NCI-H774 (cell line): ENCODE measurements around the gene ESRRA.
"Not testable (repeated sequence)": the region's sequence is repeated elsewhere in the genome, so short reads cannot be mapped to it uniquely, and the experiment has no call there.

Experiments used
- DNase-seq: peaks from one replicate; lab custom pipeline; 2025; lab: John Stamatoyannopoulos, UW

The ESRRA gene

DNA sequence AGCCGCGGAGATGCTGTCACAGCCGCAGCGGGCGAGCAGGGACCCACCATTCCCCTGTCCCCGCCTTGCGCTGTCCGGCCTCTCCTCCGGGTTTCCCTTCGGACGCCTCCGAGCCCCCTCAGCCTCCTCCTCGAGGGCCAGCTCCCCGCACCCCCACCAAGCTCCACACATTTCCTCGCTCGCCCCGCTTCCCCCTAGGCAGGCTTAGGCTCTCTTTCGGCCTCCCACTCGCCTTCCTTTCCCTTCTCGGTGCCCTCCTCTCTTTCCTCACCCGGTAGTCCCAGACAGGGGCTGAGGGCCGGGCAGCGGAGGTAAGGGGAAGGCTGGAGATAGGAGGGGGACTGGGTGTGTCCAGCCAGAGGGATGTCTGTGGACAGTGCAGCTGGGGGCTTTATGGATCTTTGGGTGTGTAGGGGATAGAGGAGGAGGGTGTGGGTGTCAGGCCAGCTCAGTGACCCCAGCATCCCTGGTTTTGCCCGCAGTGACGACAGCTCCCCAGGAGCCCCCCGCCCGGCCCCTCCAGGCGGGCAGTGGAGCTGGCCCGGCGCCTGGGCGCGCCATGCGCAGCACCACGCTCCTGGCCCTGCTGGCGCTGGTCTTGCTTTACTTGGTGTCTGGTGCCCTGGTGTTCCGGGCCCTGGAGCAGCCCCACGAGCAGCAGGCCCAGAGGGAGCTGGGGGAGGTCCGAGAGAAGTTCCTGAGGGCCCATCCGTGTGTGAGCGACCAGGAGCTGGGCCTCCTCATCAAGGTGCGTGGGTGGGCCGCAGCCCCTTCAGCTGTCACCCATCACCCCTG lies 12.7 kb upstream of the ESRRA start:
- DNase-seq: no peak

DNA sequence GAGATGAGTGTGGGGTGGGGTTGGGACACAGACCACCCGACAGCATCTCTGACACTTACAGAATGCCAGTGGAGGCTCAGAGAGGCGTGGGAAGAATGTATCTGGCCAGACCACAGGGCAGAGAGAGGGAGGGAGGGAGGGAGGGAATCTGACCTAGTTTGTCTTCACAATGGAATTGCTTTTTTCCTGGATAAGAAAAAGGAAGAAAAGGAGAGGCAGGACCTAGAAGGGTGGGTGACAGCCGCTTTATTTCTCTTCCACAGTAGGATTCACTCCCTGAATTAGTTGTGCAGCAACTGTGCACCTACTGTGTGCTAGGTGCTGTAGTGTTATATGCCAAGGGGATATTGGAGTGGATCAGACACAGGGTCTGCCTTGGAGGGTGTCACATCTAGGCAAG lies 10.6 kb upstream of the ESRRA start:
- no peak for DNase-seq

DNA sequence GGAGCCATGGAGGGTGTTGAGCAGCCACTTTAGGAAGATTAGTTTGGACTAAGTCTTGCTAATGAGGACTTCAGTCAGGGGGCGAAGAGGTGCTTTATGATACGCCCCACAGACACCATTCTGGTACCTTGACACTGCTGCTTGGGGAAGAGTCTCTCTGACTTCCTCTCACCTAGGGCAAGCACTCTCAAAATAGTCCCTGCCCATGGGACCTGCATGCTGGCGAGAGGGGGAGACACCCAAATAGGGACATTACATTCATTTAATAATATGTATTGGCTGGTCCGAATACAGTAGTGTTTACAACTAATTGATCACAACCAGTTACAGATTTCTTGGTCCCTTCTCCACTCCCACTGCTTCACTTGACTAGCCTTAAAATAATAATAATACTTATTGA lies 9.6 kb upstream of the ESRRA start:
- no peak for DNase-seq

DNA sequence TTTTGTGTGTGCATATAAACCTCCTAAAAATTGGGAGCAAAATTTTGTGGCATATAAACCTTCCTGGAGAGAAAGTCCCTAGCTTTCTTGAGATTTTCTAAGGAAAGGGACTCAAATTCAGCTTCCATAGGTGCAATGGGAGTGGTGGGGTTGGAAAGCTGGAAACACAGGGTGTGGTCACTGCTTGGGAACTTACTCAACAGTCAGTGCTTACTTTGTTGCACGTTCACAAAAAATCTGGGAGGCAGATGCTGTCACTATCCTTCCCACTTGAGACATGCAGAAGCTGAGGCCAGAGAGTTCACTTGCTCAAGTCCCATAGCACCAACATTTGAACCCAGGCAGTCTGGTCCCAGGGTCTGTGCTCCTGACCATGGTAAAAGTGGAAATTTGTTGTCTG lies 9.1 kb upstream of the ESRRA start:
- DNase-seq: no peak

DNA sequence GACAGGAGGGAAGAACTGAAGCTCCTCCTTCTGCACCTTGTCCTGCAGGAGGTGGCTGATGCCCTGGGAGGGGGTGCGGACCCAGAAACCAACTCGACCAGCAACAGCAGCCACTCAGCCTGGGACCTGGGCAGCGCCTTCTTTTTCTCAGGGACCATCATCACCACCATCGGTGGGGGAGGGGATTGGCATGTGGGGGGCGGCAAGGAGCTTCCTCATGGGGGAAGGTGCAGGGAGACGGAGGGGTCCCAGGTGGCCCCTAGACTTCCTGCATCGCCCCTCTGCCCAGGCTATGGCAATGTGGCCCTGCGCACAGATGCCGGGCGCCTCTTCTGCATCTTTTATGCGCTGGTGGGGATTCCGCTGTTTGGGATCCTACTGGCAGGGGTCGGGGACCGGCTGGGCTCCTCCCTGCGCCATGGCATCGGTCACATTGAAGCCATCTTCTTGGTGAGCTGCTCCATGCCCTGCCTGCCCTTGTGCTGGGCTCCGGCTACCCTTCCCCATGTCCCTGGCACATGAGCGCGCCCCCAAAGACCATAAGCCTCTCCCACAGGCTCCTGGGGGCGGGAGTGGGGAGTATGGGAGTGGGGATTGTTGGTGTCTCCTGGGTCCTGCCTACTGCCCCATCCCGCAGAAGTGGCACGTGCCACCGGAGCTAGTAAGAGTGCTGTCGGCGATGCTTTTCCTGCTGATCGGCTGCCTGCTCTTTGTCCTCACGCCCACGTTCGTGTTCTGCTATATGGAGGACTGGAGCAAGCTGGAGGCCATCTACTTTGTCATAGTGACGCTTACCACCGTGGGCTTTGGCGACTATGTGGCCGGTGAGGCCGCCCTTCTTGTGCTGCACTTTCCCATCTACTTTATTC lies 8.3 kb upstream of the ESRRA start:
- DNase-seq: no peak

DNA sequence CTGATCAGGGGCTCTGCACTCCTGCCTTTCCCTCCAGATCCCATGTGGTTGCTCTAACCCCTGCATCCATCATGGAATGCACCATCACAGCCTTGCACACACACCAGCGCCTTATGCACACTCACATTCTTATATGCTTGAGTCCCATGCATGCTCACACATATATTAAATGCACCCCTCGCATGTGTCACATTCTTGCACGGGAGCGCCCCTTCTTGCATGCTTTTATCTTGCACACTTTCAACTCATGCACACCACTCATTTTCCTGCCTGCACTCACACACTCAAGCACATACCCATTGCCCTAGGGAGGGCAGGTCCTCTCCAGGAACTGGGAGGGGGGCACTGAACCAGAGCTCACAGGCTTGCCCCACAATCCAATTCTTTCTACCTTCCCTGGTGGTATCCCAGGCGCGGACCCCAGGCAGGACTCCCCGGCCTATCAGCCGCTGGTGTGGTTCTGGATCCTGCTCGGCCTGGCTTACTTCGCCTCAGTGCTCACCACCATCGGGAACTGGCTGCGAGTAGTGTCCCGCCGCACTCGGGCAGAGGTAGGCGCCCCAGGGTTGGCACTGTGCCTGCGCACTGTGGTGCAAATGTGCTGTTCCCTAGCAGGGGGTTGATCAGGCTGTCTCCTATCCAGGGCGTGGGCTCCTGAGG lies 7.5 kb upstream of the ESRRA start:
- DNase-seq: no peak

DNA sequence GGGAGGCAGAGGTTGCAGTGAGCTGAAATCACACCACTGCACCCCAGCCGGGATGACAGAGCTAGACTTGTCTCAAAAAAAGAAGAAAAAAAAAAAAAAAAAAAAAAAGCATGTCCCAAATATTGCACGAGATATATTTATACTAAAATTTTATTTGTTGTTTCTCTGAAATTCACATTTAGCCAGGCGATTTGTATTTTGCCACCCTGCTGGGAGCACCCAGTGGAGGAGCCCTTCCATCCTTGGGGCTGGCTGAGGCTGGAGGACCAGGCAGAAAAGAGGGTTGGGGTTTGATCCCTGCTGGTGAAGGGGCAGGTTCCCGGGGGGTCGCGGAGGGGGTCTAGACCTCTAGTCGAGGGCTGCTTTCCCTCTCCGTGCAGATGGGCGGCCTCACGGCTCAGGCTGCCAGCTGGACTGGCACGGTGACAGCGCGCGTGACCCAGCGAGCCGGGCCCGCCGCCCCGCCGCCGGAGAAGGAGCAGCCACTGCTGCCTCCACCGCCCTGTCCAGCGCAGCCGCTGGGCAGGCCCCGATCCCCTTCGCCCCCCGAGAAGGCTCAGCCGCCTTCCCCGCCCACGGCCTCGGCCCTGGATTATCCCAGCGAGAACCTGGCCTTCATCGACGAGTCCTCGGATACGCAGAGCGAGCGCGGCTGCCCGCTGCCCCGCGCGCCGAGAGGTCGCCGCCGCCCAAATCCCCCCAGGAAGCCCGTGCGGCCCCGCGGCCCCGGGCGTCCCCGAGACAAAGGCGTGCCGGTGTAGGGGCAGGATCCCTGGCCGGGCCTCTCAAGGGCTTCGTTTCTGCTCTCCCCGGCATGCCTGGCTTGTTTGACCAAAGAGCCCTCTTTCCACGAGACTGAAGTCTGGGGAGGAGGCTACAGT lies 6.1 kb upstream of the ESRRA start:
- no peak for DNase-seq

DNA sequence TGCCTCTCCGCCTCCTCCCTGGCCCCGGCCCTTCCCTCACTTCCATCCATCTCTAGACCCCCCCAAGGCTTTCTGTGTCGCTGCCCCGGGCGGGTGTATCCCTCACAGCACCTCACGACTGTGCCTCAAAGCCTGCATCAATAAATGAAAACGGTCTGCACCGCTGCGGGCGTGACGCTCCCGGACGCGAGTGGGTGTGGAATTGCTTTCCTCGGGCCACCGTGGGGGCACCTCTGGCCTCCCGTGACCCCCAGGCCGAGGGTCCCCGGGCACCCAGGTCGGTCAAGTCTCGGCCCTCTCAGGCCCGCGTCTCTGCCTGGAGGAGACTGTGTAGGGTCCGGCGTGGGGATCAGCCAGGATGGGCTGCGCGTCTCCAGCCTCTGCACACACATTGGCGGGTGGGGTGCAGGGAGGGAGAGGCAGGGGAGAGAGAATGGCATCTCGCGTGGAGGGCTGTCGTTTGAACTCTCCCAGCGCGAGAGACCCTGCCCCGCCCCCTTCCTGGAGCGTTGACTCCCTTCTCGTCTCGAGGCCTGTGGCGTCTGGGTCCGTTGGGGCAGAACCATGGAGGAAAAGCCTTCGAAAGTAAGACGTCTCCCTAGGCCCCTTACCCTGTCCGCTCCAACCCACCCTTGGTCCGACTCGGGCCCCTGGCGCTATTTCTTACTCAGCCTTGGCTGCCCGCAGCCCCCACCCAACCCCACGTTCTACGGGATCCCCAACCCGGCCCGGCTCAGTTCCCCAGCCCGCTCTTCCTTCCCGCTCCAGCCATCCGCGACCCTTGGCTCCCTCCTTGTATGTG lies 5.3 kb upstream of the ESRRA start, which contains the start of gene CATSPERZ:
Gene CATSPERZ, plus strand, starts transcription at position 512 of the 802 bp plus-strand sequence. Its CDS starts 53 bp downstream, at position 565.
- no peak for DNase-seq

DNA sequence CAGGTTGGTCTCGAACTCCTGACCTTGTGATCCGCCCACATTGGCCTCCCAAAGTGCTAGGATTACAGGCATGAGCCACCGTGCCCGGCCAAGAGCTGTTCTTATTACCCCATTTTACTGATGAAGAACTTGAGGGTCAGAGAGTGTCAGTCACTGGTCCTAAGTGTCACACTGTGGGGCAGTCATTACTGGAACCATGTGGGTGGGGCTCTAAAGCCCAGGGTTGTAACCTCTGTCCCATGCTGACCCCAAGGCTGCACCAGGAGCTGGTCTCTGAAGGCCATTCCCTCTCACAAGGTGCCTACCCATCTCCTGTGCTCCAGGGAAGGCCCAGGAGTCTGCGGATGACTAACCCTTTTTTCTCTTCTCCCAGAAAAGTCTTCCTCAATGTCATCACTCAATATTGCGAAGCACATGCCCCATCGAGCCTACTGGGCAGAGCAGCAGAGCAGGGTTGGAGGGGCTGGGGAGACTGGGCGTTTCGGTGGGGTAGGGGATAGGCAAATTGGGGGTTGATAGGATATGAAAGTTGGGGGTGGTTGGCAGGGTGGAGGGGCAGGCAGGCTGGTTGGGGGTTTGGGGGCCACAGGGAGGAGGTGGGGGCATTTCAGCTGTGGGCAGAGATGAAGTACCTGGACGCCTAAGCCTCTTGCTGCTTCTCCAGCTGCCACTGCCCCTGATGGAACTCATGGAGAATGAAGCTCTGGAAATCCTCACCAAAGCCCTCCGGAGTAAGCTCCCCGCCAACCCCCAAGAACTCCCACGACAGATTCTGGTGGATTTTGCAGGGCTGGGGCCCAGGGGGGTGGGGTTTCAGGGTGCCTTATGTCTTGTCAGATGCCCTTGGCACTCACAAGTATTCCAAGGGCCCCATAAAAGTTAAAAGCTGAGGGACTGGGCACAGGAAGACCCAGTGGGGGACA lies 2.0 kb upstream of the ESRRA start:
- DNase-seq: no peak

DNA sequence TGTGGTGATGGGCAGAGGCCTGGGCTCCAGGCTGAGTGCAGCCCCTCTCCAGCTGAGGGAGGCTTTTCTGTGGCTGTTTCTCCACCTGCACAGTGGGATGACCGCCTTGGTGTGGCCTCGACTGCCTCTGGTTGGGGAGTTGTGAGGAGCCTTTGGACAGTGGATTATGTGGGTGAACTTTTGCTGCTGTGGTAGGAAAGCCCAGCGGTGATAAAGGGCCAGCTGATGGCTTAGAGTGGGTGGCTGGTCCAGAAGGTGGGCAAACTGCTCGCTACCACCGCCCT lies 1.4 kb upstream of the ESRRA start:
- DNase-seq: no peak

DNA sequence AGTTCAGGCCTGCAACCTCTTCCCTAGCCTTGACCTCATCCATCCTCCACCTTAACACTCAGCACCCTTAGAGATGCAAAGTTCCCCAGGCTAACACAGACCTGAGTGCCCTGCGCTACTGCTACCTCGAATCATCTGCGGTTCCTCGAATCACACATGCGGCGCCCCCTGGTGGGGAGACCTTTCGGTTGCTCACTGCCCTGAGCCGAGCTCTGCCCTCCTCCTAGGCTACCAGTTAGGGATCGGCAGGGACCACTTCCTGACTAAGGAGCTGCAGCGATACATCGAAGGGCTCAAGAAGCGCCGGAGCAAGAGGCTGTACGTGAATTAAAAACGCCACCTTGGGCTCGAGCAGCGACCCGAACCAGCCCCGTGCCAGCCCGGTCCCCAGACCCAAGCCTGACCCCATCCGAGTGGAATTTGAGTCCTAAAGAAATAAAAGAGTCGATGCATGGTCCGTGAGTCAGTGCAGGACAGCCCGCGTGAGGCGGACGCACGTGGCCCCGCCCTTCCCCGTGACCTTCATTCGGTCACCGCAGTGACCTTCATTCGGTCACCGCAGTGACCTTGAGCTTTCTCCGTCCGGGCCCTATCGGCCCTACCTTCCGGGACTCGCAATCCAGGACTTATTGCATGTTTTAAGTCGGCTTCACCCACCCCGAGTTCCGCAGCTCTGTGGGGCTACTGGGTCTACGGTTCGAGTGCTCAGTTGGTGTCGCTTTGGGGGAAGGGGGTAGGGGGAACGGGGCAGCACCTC lies 830 bp upstream of the ESRRA start:
- DNase-seq: peak; percentile 85

DNA sequence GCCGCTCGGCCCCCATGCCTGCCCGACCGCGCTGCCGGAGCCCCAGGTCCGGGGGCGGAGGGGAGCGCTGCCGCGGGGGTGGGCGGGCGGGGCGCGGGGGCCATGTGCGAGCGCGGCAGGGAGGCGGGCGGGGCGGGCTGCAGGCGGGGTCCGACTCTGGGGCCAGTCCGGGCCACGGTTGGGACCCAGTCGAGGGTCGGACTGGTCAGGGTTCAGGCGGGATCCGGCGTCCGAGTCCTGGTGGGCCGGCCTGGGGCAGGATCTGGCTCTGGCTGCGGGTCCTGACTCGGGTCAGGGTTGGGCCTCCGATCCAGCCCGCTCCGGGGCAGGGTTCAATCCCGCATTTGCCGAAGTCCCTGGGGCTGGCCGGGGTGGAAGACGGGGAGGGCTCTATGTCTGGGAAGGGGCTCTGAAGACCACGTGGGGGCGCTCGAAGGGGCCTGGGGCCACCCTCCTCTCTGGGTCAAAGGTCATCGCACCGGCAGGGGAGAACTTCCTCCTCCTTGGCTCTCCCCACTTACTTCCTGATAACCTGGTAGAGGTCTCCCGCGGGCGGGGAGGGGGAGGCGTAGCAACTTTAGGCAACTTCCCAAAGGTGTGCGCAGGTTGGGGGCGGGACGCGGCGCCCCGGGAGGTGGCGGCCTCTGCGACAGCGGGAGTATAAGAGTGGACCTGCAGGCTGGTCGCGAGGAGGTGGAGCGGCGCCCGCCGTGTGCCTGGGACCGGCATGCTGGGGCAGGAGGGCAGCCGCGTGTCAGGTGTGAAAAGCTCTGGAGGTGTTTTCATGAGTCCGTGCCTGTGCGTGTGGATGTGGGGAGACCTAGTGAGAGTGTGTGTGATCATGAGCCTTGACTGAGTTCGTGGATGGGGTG lies 603 bp downstream of the ESRRA start:
- peak; percentile 59 for DNase-seq

DNA sequence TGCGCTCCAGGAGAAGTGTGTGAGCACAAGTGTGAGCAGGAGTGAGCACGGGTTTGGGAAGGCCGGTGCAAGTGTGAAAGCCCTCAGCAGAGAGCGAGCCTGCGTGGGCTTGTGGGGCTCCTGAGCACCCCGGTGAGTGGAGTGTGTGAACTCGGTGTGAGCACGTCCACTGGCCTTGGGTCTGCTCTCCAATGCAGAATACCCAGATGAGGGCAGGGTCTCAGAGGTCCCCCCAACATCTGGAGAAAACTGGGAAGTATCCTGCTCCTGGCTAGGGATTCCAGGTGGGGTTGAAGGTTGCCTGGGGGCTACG lies 1.2 kb downstream of the ESRRA start:
- DNase-seq: no peak

DNA sequence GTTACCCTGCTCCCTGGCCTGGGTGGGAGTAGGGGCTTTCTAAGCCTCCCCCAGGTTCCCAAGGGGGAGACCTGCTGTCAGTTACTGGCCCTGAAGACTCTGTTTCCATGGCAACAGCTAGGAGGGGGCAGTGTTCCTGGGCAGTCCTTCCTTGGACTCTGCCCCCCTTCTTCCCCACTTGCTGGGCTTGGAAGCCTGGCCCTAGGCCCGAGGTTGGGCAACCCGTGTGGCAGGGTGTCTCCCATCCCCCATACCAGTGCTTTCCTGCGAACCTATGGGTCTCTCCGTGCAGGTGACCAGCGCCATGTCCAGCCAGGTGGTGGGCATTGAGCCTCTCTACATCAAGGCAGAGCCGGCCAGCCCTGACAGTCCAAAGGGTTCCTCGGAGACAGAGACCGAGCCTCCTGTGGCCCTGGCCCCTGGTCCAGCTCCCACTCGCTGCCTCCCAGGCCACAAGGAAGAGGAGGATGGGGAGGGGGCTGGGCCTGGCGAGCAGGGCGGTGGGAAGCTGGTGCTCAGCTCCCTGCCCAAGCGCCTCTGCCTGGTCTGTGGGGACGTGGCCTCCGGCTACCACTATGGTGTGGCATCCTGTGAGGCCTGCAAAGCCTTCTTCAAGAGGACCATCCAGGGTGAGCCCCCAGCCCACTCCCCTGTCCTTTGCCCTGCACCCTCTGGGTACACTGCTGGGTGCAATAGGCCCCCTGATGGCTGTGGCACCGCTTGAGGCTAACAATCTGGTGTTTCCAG lies 1.7 kb downstream of the ESRRA start:
- no peak for DNase-seq

DNA sequence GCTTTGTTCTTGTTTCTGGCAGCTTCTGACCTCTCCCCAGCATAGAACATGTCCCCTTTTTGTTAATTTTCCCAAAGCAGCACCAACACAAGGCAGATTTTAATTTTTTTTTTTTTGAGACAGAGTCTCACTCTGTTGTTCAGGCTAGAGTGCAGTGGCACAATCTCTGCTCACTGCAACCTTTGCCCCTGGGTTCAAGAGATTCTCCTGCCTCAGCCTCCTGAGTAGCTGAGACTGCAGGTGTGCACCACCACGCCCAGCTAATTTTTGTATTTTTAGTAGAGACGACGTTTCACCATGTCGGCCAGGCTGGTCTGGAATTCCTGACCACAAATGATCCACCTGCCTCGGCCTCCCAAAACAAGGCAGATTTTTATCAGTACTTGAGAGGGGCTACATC lies 2.5 kb downstream of the ESRRA start:
- not testable (repeated sequence) for DNase-seq

DNA sequence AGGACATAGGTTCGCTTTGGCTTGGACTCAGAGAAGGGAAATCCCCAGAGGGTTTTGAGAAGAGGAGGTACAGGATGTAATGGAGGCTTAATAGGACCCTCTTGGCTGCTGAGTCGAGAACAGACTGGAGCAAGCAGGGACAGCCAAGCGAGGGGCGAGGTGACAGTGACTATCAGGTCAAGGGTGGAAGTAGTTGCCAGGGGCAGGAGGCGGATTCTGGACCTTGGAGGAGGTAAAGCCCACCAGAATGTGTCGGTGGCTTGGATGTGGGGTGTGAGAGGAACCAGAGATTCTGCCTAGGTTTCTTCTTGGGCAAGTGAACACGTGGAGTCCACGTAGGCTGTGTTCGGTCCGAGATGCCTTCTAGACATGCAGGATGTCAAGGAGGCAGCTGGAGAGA lies 7.6 kb downstream of the ESRRA start:
- no peak for DNase-seq

DNA sequence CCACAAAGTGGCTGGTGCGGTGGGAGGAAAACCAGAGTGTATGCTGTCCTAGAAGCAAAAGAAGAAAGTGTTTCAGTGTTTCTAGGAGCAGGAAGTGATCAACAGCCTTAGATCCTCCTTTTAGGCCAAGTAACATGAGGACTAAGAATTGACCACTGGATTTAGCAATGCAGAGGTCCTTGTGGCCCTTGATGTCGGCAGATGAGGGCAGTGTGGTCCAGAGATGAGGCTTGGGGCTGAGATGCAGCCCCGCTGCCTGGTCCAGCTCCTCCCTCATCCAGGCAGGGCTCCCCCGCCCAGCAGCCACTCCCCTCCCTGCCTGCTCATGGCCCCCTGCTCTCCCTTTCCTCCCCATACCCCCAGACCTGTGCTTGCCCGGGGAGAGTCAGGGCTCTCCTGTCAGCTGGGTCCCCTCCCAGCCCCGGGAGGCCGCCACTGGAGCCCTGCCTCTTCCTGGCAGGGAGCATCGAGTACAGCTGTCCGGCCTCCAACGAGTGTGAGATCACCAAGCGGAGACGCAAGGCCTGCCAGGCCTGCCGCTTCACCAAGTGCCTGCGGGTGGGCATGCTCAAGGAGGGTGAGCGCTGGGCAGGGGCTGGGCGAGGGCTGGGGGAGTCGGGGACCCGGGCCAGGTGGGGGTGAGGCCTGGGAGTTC lies 8.3 kb downstream of the ESRRA start:
- DNase-seq: no peak
